Measurements from ENCODE around the gene TAS2R1. TPM values are rescaled to one million over a fixed set of nuclear protein-coding genes. Genes with fewer than 3 reads are reported as not detected.

Gene TAS2R1
- polyA plus RNA-seq, 1 of the 3 experiments (the other 2 are of a cell fraction) = not detected

DNA sequence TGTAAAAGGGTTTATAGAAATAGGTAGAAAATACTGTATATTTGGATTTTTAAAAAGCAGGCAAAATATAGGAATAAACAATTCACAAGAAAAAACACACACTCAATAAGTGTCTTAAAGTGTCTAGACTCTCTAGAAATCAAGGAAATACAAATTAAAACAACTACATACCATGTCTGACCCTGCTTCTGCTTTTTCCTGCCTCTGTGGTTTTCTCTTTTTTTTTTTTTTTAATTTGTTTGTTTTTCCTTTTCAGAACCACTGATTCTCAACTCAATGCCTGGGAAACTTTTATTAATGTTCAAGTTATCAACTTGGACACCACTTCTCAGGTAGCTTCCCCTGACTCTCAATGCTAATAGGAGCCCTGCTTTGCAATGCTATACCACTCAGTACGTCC lies 25.5 kb upstream of the TAS2R1 start:
- no peak for DNase-seq
- ChIA-PET CTCF (no interaction called here), POLR2A (no interaction called here)
- Histone ChIP-seq H3K4me2 (no peak overlapping the region), H3K4me1 (ENCODE audit: control insufficient read depth in 1 of 2, insufficient read depth in 2 of 2, low read depth in 1 of 2, low read length in 1 of 2) (no peaks in the 10 kb centered on the region), H3K27me3 (ENCODE audit: insufficient read depth) (no peaks in the 10 kb centered on the region), H2AFZ (ENCODE audit: low read depth) (no peak overlapping the region), H4K20me1 (ENCODE audit: insufficient read depth) (no peaks in the 10 kb centered on the region), H3K9me2 (no peaks in the 10 kb centered on the region), H3K9me3 (no peaks in the 10 kb centered on the region), H3K27ac (ENCODE audit: low read depth in 2 of 2, low read length in 1 of 2) (no peak overlapping the region), H3F3A (replicated peaks; ENCODE audit: insufficient read depth) (no peaks in the 10 kb centered on the region), H3K4me3 (ENCODE audit: low read depth in 2 of 2, low read length in 1 of 2) (no peak overlapping the region), H3K9ac (no peak overlapping the region), H3K79me2 (ENCODE audit: insufficient read depth) (no peaks in the 10 kb centered on the region), H3K36me3 (replicated peaks in 1 of 2; ENCODE audit: control insufficient read depth in 1 of 2, insufficient read depth in 2 of 2, low read length in 1 of 2) (no peaks in the 10 kb centered on the region)
- TF ChIP-seq FOSL2 (IDR thresholded peaks at IDR 0.05; ENCODE audit: borderline replicate concordance, low read depth) (no peak), RXRA (IDR thresholded peaks at IDR 0.05; ENCODE audit: borderline replicate concordance, low read depth) (no peak), SIN3A (IDR thresholded peaks at IDR 0.05; ENCODE audit: borderline replicate concordance, low read depth, low read length) (no peak), RFX5 (IDR thresholded peaks at IDR 0.05; ENCODE audit: low read length) (no peak), TEAD4 (IDR thresholded peaks at IDR 0.05; ENCODE audit: borderline replicate concordance, insufficient read depth) (no peak), EP300 (IDR thresholded peaks at IDR 0.05; ENCODE audit: borderline replicate concordance in 1 of 2, low read depth in 1 of 2, low read length in 1 of 2) (no peak), RCOR1 (IDR thresholded peaks at IDR 0.05; ENCODE audit: low read length) (no peak), CHD2 (IDR thresholded peaks at IDR 0.05; ENCODE audit: low read length, partially characterized antibody) (no peak), YY1 (IDR thresholded peaks at IDR 0.05; ENCODE audit: low read depth) (no peak), FOXJ3 (CRISPR knock-in tag; IDR thresholded peaks at IDR 0.05) (no peak), NFIC (IDR thresholded peaks at IDR 0.05; ENCODE audit: borderline replicate concordance) (no peak), JUND (IDR thresholded peaks at IDR 0.05) (no peak), MEF2A (IDR thresholded peaks at IDR 0.05; ENCODE audit: borderline replicate concordance, low read depth) (no peak)
- TF ChIP-seq, protein P1, sequence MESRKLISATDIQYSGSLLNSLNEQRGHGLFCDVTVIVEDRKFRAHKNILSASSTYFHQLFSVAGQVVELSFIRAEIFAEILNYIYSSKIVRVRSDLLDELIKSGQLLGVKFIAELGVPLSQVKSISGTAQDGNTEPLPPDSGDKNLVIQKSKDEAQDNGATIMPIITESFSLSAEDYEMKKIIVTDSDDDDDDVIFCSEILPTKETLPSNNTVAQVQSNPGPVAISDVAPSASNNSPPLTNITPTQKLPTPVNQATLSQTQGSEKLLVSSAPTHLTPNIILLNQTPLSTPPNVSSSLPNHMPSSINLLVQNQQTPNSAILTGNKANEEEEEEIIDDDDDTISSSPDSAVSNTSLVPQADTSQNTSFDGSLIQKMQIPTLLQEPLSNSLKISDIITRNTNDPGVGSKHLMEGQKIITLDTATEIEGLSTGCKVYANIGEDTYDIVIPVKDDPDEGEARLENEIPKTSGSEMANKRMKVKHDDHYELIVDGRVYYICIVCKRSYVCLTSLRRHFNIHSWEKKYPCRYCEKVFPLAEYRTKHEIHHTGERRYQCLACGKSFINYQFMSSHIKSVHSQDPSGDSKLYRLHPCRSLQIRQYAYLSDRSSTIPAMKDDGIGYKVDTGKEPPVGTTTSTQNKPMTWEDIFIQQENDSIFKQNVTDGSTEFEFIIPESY (IDR thresholded peaks at IDR 0.05; ENCODE audit: borderline replicate concordance, low read depth) = no peak
- TF ChIP-seq, protein P2, sequence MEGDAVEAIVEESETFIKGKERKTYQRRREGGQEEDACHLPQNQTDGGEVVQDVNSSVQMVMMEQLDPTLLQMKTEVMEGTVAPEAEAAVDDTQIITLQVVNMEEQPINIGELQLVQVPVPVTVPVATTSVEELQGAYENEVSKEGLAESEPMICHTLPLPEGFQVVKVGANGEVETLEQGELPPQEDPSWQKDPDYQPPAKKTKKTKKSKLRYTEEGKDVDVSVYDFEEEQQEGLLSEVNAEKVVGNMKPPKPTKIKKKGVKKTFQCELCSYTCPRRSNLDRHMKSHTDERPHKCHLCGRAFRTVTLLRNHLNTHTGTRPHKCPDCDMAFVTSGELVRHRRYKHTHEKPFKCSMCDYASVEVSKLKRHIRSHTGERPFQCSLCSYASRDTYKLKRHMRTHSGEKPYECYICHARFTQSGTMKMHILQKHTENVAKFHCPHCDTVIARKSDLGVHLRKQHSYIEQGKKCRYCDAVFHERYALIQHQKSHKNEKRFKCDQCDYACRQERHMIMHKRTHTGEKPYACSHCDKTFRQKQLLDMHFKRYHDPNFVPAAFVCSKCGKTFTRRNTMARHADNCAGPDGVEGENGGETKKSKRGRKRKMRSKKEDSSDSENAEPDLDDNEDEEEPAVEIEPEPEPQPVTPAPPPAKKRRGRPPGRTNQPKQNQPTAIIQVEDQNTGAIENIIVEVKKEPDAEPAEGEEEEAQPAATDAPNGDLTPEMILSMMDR (IDR thresholded peaks at IDR 0.05) = no peak
- TF ChIP-seq, protein P3, sequence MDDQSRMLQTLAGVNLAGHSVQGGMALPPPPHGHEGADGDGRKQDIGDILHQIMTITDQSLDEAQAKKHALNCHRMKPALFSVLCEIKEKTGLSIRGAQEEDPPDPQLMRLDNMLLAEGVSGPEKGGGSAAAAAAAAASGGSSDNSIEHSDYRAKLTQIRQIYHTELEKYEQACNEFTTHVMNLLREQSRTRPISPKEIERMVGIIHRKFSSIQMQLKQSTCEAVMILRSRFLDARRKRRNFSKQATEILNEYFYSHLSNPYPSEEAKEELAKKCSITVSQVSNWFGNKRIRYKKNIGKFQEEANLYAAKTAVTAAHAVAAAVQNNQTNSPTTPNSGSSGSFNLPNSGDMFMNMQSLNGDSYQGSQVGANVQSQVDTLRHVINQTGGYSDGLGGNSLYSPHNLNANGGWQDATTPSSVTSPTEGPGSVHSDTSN (IDR thresholded peaks at IDR 0.05) = no peak
- TF ChIP-seq, protein P4, sequence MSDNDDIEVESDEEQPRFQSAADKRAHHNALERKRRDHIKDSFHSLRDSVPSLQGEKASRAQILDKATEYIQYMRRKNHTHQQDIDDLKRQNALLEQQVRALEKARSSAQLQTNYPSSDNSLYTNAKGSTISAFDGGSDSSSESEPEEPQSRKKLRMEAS (IDR thresholded peaks at IDR 0.05; ENCODE audit: low read depth) = no peak
- 38% methylated on average over 1 of the region's 1 CpG for WGBS (ENCODE audit: low lambda C conversion rate)

Data from SK-N-SH (cell line).